Measurements from ENCODE around the gene TBCCD1.

GRCh38 chr3:186612065-186612464 lies 44.9 kb upstream of the TBCCD1 start:
- TF ChIP-seq CTCF (IDR thresholded peaks at IDR 0.05; ENCODE audit: extremely low read depth in 1 of 2, insufficient read depth in 1 of 2, low read depth in 1 of 2, low read length in 2 of 2) (no peak), POLR2AphosphoS5 (IDR thresholded peaks at IDR 0.05; ENCODE audit: insufficient read depth, low read depth, low read length) (no peak), JUN (IDR thresholded peaks at IDR 0.05; ENCODE audit: borderline replicate concordance, insufficient read depth, insufficient read length, low read depth) (no peak), POLR2A (IDR thresholded peaks at IDR 0.05; ENCODE audit: low read depth, low read length) (no peak)
